CD4-positive, alpha-beta T cell (primary cell): ENCODE results near the gene GLP2R. TPM values are rescaled to one million over a fixed set of nuclear protein-coding genes. Genes with fewer than 3 reads are reported as not detected.

Experiments used
- ATAC-seq: fragments of 200-7000 bp; cut with Tn5 transposase; one replicate; pipeline ENCODE4 v1.10.0; 2022; ENCODE audit warnings: mild to moderate bottlenecking; ENCODE audit not compliant: poor library complexity
- CTCF ChIA-PET: fragments of 350-600 bp; sonication (Branson Sonifier 250); formaldehyde crosslinking; loops from one replicate; lab custom pipeline; 2021; ENCODE audit warnings: antibody characterized with exemption, inconsistent platforms; lab: Charles Lee
- POLR2A ChIA-PET: fragments of 350-600 bp; sonication (Branson Sonifier 250); formaldehyde crosslinking; loops from one replicate; lab custom pipeline; 2021; ENCODE audit warnings: antibody characterized with exemption, inconsistent platforms; lab: Charles Lee
- DNase-seq, 14 experiments: peaks; one replicate each; pipeline ENCODE4 v3.0.0-alpha.2; 2013 to 2020; ENCODE audit warnings: mixed read lengths in 2 of 14
- H3K27ac ChIP-seq, 2 donors: one replicate each; pipeline versions ENCODE4 v1.5.1 to v1.7.0; 2013; ENCODE audit warnings: low read length in 2 of 2, low read depth in 1 of 2, mild to moderate bottlenecking in 1 of 2
- H3K27me3 ChIP-seq, 2 experiments: 1 replicate in 1 of 2; 2 replicates in 1 of 2; pipeline versions ENCODE4 v1.6.1 to v1.7.0; 2013; ENCODE audit warnings: low read length in 2 of 2, control low read depth in 1 of 2, mild to moderate bottlenecking in 1 of 2, moderate library complexity in 1 of 2; ENCODE audit not compliant: insufficient read depth in 2 of 2, control insufficient read depth in 1 of 2
- H3K36me3 ChIP-seq: one replicate; pipeline ENCODE4 v1.6.1; 2013; ENCODE audit warnings: low read length, control low read depth; ENCODE audit not compliant: insufficient read depth
- H3K4me1 ChIP-seq: one replicate; pipeline ENCODE4 v1.6.1; 2013; ENCODE audit warnings: low read length, control low read depth; ENCODE audit not compliant: insufficient read depth
- H3K4me3 ChIP-seq: one replicate; pipeline ENCODE4 v1.5.1; 2013; ENCODE audit warnings: mild to moderate bottlenecking, low read length, moderate library complexity
- H3K9me3 ChIP-seq, 2 experiments: 1 replicate in 1 of 2; 2 replicates in 1 of 2; pipeline versions ENCODE4 v1.6.1 to v1.7.0; 2013; ENCODE audit warnings: low read length in 2 of 2, mild to moderate bottlenecking in 2 of 2, control low read depth in 1 of 2, moderate library complexity in 1 of 2; ENCODE audit not compliant: control insufficient read depth in 1 of 2, insufficient read depth in 1 of 2
- H3K27ac Mint-ChIP-seq: one replicate; pipeline ENCODE4 v1.8.0; 2020; ENCODE audit warnings: mixed read lengths
- H3K27me3 Mint-ChIP-seq: one replicate; pipeline ENCODE4 v1.8.0; 2021; ENCODE audit warnings: mixed read lengths
- H3K36me3 Mint-ChIP-seq: one replicate; pipeline ENCODE4 v1.8.0; 2021; ENCODE audit warnings: low read depth, mixed read lengths
- H3K4me1 Mint-ChIP-seq: one replicate; pipeline ENCODE4 v1.8.0; 2021; ENCODE audit warnings: low read depth, mixed read lengths
- H3K4me3 Mint-ChIP-seq: one replicate; pipeline ENCODE4 v1.8.0; 2020; ENCODE audit warnings: mild to moderate bottlenecking, mixed read lengths
- H3K9me3 Mint-ChIP-seq: one replicate; pipeline ENCODE4 v1.8.0; 2020; ENCODE audit warnings: mixed read lengths
- intact Hi-C, 2 experiments: fragments of 100-400 bp; cut with DNase I in 1 of 2; cut with micrococcal nuclease in 1 of 2; formaldehyde crosslinking; loops; one replicate each; pipeline versions ENCODE4 v1.15.1 to v1.9.0; 2023 to 2025; cut with DNase I, micrococcal nuclease
- total RNA-seq, 174 experiments: library from RNA in 2 of 174; stranded (reverse) in 2 of 174; gene quantifications; one replicate each; pipeline ENCODE4 v1.2.3 and lab custom pipeline; 2021 to 2026
- TF ChIP-seq, protein P1 (sequence below): fragments of 200-600 bp; IDR thresholded peaks from one replicate; pipeline ENCODE4 v1.8.0; 2022; ENCODE audit warnings: antibody characterized with exemption, mild to moderate bottlenecking

The GLP2R gene
- total RNA-seq, 2 experiments from 2014 or later = not detected

DNA sequence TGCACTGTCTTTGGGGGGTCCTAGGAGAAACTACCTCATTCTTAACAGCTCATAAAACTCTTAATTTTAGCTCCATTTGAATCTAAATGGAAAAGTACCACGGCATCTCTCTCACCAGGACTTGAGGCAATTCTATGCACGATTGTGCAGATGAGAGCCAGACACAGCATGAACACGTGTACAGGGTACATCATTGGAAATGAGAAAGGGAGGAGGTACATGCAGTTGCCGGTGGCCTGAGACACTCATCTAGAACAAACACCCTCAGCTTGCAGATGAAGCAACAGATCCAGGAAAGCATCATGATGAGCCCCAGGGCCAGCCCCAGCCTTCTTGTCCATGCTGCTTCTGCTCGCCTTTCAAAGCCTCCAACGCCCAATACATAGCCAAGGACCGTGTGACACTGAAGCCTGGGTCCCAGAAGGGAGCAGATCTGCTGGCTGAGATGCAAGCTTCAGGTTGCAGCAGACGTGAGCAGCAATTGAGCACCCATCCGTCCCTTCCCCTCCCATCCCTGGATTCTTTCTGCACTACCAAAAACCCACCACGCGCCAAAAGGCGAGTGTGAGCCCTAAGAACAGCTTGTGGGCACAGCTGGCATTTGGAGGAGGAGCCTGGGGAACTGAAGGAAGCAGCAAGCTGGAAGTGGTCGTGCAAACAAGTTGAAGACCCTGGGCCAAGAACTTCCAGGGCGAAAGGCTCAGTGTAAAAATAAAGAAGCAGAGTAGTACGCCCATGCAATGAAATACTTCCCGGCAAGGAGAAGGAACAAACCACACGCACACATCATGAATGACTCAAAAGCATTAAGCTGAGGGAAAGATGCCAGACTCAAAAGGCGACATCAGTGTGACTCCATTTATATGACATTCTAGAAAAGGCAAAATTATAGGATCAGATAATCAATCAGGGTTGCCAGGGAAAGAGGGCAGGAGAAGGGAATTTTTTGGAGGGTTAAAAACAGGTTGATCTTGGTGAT, 86.7 kb downstream of the GLP2R start:
- H3K4me1 ChIP-seq = no peaks in the 10 kb centered on the region
- intact Hi-C loops = no loop called here

DNA sequence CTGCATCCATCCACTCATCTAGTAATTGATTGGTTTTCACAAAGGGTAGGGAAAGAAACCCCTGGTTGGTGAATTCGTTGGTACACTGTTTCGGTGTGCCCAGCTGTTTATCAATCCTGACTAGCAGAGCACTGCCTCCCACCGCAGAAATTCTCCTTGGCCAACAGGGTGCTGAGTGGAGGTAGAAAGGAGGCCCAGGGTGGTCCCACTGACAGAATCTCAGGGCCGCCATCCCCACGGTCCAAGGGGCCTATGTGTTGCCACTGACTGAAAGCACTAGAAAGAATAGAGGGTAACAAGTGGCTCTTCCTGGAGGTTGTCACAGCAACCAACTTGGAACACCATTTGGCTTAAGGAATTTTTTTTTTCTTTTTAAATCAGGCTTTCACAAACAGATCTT, 87.8 kb downstream of the GLP2R start:
- H3K4me1 ChIP-seq = no peaks in the 10 kb centered on the region
- ChIA-PET POLR2A (no interaction called here), CTCF (no interaction called here)
- H3K36me3 Mint-ChIP-seq = no peaks in the 10 kb centered on the region
- no peaks in the 10 kb centered on the region for H3K27me3 ChIP-seq
- no peak overlapping the region for H3K4me3 Mint-ChIP-seq
- no peak for DNase-seq
- TF ChIP-seq, protein P1, sequence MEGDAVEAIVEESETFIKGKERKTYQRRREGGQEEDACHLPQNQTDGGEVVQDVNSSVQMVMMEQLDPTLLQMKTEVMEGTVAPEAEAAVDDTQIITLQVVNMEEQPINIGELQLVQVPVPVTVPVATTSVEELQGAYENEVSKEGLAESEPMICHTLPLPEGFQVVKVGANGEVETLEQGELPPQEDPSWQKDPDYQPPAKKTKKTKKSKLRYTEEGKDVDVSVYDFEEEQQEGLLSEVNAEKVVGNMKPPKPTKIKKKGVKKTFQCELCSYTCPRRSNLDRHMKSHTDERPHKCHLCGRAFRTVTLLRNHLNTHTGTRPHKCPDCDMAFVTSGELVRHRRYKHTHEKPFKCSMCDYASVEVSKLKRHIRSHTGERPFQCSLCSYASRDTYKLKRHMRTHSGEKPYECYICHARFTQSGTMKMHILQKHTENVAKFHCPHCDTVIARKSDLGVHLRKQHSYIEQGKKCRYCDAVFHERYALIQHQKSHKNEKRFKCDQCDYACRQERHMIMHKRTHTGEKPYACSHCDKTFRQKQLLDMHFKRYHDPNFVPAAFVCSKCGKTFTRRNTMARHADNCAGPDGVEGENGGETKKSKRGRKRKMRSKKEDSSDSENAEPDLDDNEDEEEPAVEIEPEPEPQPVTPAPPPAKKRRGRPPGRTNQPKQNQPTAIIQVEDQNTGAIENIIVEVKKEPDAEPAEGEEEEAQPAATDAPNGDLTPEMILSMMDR = no peak
- H3K4me1 Mint-ChIP-seq = no peaks in the 10 kb centered on the region
- intact Hi-C loops = no loop called here
- peaks cover 8% of the 10 kb centered on the region for H3K27me3 Mint-ChIP-seq
- H3K9me3 Mint-ChIP-seq = no peaks in the 10 kb centered on the region
- H3K4me3 ChIP-seq = no peak overlapping the region
- no peak overlapping the region for H3K27ac Mint-ChIP-seq
- H3K36me3 ChIP-seq = no peaks in the 10 kb centered on the region
- ATAC-seq = no peak
- H3K27ac ChIP-seq = no peak overlapping the region
- H3K9me3 ChIP-seq = no peaks in the 10 kb centered on the region

More for the DNA sequence above, 86.7 kb downstream of the GLP2R start:
- DNase-seq (no peak), ATAC-seq (no peak)
- H3K4me1 Mint-ChIP-seq = no peaks in the 10 kb centered on the region
- H3K27ac Mint-ChIP-seq = no peak overlapping the region
- no peak overlapping the region for H3K27ac ChIP-seq
- ChIA-PET POLR2A (no interaction called here), CTCF (no interaction called here)
- H3K9me3 Mint-ChIP-seq = no peaks in the 10 kb centered on the region
- H3K36me3 Mint-ChIP-seq = no peaks in the 10 kb centered on the region
- H3K9me3 ChIP-seq = no peaks in the 10 kb centered on the region
- peaks cover 8% of the 10 kb centered on the region for H3K27me3 Mint-ChIP-seq
- H3K4me3 Mint-ChIP-seq = no peak overlapping the region
- TF ChIP-seq, protein P1 = no peak
- no peaks in the 10 kb centered on the region for H3K36me3 ChIP-seq
- no peak overlapping the region for H3K4me3 ChIP-seq
- no peaks in the 10 kb centered on the region for H3K27me3 ChIP-seq

DNA sequence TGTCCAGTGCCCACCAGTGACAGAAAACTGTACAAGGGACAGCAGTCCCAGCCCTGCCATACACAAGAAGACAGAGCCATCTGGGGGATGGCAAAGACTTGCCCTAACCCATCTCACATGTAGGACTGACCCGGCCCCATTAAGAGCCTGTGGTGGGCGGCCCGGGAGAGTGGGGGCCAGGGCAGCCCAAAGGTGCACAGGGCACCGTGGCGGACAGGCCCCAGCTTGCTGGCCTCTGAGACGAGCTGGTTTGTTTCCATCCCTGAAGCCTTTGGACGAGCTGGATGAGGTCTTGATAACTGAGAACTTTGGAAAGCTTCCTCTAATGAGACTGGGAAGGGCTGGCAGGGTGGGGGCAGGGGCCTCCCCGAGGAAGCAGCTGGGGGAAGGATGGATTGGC, 90.4 kb downstream of the GLP2R start:
- H3K27ac ChIP-seq = no peak overlapping the region
- ChIA-PET POLR2A (no interaction called here), CTCF (no interaction called here)
- Mint-ChIP-seq H3K4me1 (no peaks in the 10 kb centered on the region), H3K4me3 (no peak overlapping the region), H3K27ac (no peak overlapping the region), H3K27me3 (no peaks in the 10 kb centered on the region), H3K36me3 (no peaks in the 10 kb centered on the region), H3K9me3 (no peaks in the 10 kb centered on the region)
- DNase-seq (no peak), ATAC-seq (no peak)
- H3K4me3 ChIP-seq = no peak overlapping the region
- no peaks in the 10 kb centered on the region for H3K36me3 ChIP-seq
- no peaks in the 10 kb centered on the region for H3K9me3 ChIP-seq
- TF ChIP-seq, protein P1 = no peak
- no peaks in the 10 kb centered on the region for H3K27me3 ChIP-seq
- H3K4me1 ChIP-seq = no peaks in the 10 kb centered on the region
- intact Hi-C loops = no loop called here
